GM23338 (cell line): ENCODE measurements around the gene UGT1A4. TPM values are rescaled to one million over a fixed set of nuclear protein-coding genes. Genes with fewer than 3 reads are reported as not detected.

Experiments
- ATAC-seq: fragments of 200-7000 bp; cut with Tn5 transposase; 3 replicates; pipeline ENCODE4 v1.9.1; 2020
- DNase-seq: peaks from one replicate; pipeline ENCODE4 v3.0.0-alpha.2; 2015; ENCODE audit warnings: low spot score
- H2AFZ ChIP-seq: fragments of 200-600 bp; sonication (generic); 2 replicates; pipeline ENCODE4 v1.8.0; 2016; ENCODE audit warnings: antibody characterized with exemption, mild to moderate bottlenecking, moderate library complexity
- H3F3A ChIP-seq: fragments of 200-600 bp; sonication (generic); replicated peaks from 2 replicates; pipeline ENCODE4 v1.8.0; 2017; ENCODE audit warnings: antibody characterized with exemption, mixed run types, low read depth
- H3K27ac ChIP-seq: fragments of 200-600 bp; sonication (generic); 2 replicates; pipeline ENCODE4 v1.6.1; 2016; ENCODE audit warnings: low read depth
- H3K27me3 ChIP-seq: fragments of 200-600 bp; sonication (generic); 2 replicates; pipeline ENCODE4 v1.8.0; 2016; ENCODE audit warnings: mild to moderate bottlenecking, mixed run types, moderate library complexity; ENCODE audit not compliant: insufficient read depth
- H3K36me3 ChIP-seq: fragments of 200-600 bp; sonication (generic); 2 replicates; pipeline ENCODE4 v1.8.0; 2016; ENCODE audit warnings: mild to moderate bottlenecking; ENCODE audit not compliant: insufficient read depth
- H3K4me1 ChIP-seq: fragments of 200-600 bp; sonication (generic); 2 replicates; pipeline ENCODE4 v1.8.0; 2016; ENCODE audit warnings: mild to moderate bottlenecking, moderate library complexity; ENCODE audit not compliant: insufficient read depth
- H3K4me2 ChIP-seq: fragments of 200-600 bp; sonication (generic); 2 replicates; pipeline ENCODE4 v1.7.1; 2017; ENCODE audit warnings: mixed run types
- H3K4me3 ChIP-seq: fragments of 200-600 bp; sonication (generic); 2 replicates; pipeline ENCODE4 v1.6.1; 2016; ENCODE audit warnings: mixed run types
- H3K79me2 ChIP-seq: fragments of 200-600 bp; sonication (generic); replicated peaks from 2 replicates; pipeline ENCODE4 v1.8.0; 2017; ENCODE audit warnings: mild to moderate bottlenecking; ENCODE audit not compliant: insufficient read depth
- H3K9me2 ChIP-seq: fragments of 200-600 bp; sonication (generic); 2 replicates; pipeline ENCODE4 v1.8.0; 2017; ENCODE audit not compliant: insufficient read depth
- H4K20me1 ChIP-seq: fragments of 200-600 bp; sonication (generic); replicated peaks from 2 replicates; pipeline ENCODE4 v1.8.0; 2017; ENCODE audit warnings: mild to moderate bottlenecking; ENCODE audit not compliant: insufficient read depth
- H3K27ac Mint-ChIP-seq: 2 replicates; pipeline ENCODE4 v1.8.0; 2020; ENCODE audit warnings: inconsistent platforms, mild to moderate bottlenecking, moderate library complexity, mixed read lengths
- H3K27me3 Mint-ChIP-seq: 3 replicates; pipeline ENCODE4 v1.8.0; 2022; ENCODE audit warnings: low read depth, mild to moderate bottlenecking, moderate library complexity, mixed read lengths, inconsistent platforms; ENCODE audit not compliant: insufficient read depth, poor library complexity
- H3K36me3 Mint-ChIP-seq: 3 replicates; pipeline ENCODE4 v1.8.0; 2021; ENCODE audit warnings: low read depth, mild to moderate bottlenecking, inconsistent platforms, moderate library complexity, mixed read lengths
- H3K4me1 Mint-ChIP-seq: 3 replicates; pipeline ENCODE4 v1.8.0; 2020; ENCODE audit warnings: mild to moderate bottlenecking, inconsistent platforms, mixed read lengths
- H3K4me3 Mint-ChIP-seq: 3 replicates; pipeline ENCODE4 v1.8.0; 2021; ENCODE audit warnings: moderate library complexity, mild to moderate bottlenecking, inconsistent platforms, mixed read lengths
- H3K9me3 Mint-ChIP-seq: 3 replicates; pipeline ENCODE4 v1.8.0; 2020; ENCODE audit warnings: moderate library complexity, mild to moderate bottlenecking, inconsistent platforms, mixed read lengths
- CREB1 ChIP-seq: fragments of 250-450 bp; sonication (Bioruptor Pico); IDR thresholded peaks from 2 replicates; pipeline ENCODE4 v1.5.0; 2020; ENCODE audit warnings: low read depth, mild to moderate bottlenecking, moderate library complexity
- EZH2 ChIP-seq: fragments of 200-600 bp; sonication (generic); IDR thresholded peaks from one replicate; pipeline ENCODE4 v1.8.0; 2017; ENCODE audit warnings: antibody characterized with exemption, mild to moderate bottlenecking, low read depth; ENCODE audit not compliant: unreplicated experiment
- EZH2phosphoT487 ChIP-seq: fragments of 200-600 bp; sonication (generic); IDR thresholded peaks from one replicate; pipeline ENCODE4 v1.8.1; 2018; ENCODE audit warnings: antibody characterized with exemption; ENCODE audit not compliant: unreplicated experiment
- JUNB ChIP-seq: IDR thresholded peaks from one replicate; pipeline ENCODE4 v1.6.1; 2016; ENCODE audit warnings: antibody characterized with exemption; ENCODE audit not compliant: unreplicated experiment
- NANOG ChIP-seq: IDR thresholded peaks from 2 replicates; pipeline ENCODE4 v1.6.1; 2016; ENCODE audit warnings: antibody characterized with exemption, borderline replicate concordance
- POLR2AphosphoS5 ChIP-seq: IDR thresholded peaks from 2 replicates; pipeline ENCODE4 v1.6.1; 2016; ENCODE audit warnings: antibody characterized with exemption, low read depth
- STAT1 ChIP-seq: IDR thresholded peaks from one replicate; pipeline ENCODE4 v1.6.1; 2016; ENCODE audit warnings: antibody characterized with exemption; ENCODE audit not compliant: unreplicated experiment
- ZNF114 ChIP-seq: fragments of 250-450 bp; sonication (Bioruptor Pico); IDR thresholded peaks from 2 replicates; pipeline ENCODE4 v1.5.0; 2020; ENCODE audit warnings: mild to moderate bottlenecking, moderate library complexity
- ZNF331 ChIP-seq: fragments of 250-450 bp; sonication (Bioruptor Pico); IDR thresholded peaks from 2 replicates; pipeline ENCODE4 v1.5.0; 2020; ENCODE audit warnings: low read depth, mild to moderate bottlenecking, moderate library complexity
- polyA plus RNA-seq: library from polyadenylated mRNA; unstranded; fragments of >200 nt; fragmentation: Nextera tagmentation; extraction: Ambion mirVana; gene quantifications from 2 replicates; pipeline ENCODE4 v1.2.1, GENCODE V29; 2016
- total RNA-seq: library from RNA; depleted of rRNA; stranded (reverse); fragments of >200 nt; shearing (Covaris generic); gene quantifications from 2 replicates; pipeline ENCODE4 v1.2.3, GENCODE V29; 2014
- TF ChIP-seq, protein P1 (sequence below): fragments of 250-450 bp; sonication (Bioruptor Pico); IDR thresholded peaks from 2 replicates; pipeline ENCODE4 v1.5.0; 2020; ENCODE audit warnings: mild to moderate bottlenecking, moderate library complexity
- TF ChIP-seq, protein P2 (sequence below): IDR thresholded peaks from one replicate; pipeline ENCODE4 v1.6.1; 2018; ENCODE audit warnings: antibody characterized with exemption; ENCODE audit not compliant: unreplicated experiment
- TF ChIP-seq, protein P3 (sequence below): IDR thresholded peaks from 2 replicates; pipeline ENCODE4 v1.6.1; 2016; ENCODE audit warnings: antibody characterized with exemption
- TF ChIP-seq, protein P4 (sequence below), 2 experiments: fragments of 200-600 bp in 1 of 2; sonication (generic) in 1 of 2; conservative IDR thresholded peaks; 2 replicates each; pipeline versions ENCODE4 v1.5.1 to v1.6.1; 2016 to 2017; ENCODE audit warnings: antibody characterized with exemption in 2 of 2, low read depth in 2 of 2, mild to moderate bottlenecking in 2 of 2, moderate library complexity in 1 of 2

UGT1A4 gene
- total and polyA plus RNA-seq, 2 experiments from 2014 or later = not detected

DNA sequence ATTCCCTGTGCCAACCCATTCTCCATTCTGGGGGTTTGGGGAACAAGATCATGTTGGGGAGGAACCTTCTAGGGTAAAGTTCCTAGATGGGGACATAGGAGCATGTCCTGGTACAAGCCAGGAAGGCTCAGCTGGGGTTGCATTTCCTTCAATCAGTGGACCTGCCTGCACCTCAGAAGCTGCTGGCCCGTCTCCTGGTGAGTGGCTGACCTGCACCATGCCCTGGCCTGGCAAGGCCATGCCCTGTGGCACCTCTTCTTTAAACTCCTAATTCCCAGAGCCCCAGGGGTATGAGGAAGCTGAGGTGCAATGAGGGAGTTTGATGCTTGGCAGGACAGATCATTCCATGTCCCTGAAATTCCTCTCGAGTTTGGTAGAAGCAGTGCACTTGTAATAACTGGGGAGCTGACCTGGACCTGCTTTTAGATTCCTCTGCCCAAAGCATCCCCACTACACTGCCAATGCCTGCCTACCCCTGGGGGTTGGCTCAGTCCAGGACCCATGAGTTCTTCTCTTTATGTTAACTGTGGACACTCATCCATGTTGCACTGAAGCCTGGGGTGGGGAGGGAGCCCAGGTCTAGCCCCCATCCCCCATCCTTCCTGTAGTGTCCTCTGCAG lies 84.9 kb downstream of the UGT1A4 start:
- no peak for ATAC-seq
- H3K79me2 ChIP-seq = no peaks in the 10 kb centered on the region
- no peak overlapping the region for H3K27ac ChIP-seq
- H2AFZ ChIP-seq = no peak overlapping the region
- no peak overlapping the region for H3K4me3 ChIP-seq
- no peaks in the 10 kb centered on the region for H3K4me1 ChIP-seq
- H3K9me2 ChIP-seq = no peaks in the 10 kb centered on the region
- no peak for DNase-seq
- H3K4me2 ChIP-seq = no peak overlapping the region
- peaks cover 3% of the 10 kb centered on the region for H3K27me3 Mint-ChIP-seq
- no peaks in the 10 kb centered on the region for H3K36me3 ChIP-seq
- no peaks in the 10 kb centered on the region for H3K27me3 ChIP-seq
- H3K36me3 Mint-ChIP-seq = no peaks in the 10 kb centered on the region; the same call in 2 of the 3 replicates
- H3K9me3 Mint-ChIP-seq = peaks cover 15% of the 10 kb centered on the region
- no peaks in the 10 kb centered on the region for H3F3A ChIP-seq
- no peaks in the 10 kb centered on the region for H4K20me1 ChIP-seq
- no peak overlapping the region for H3K4me3 Mint-ChIP-seq
- no peaks in the 10 kb centered on the region for H3K4me1 Mint-ChIP-seq
- no peak for TF ChIP-seq ZNF331 (CRISPR knock-in tag)
- no peak for TF ChIP-seq CREB1 (CRISPR knock-in tag)
- TF ChIP-seq POLR2AphosphoS5 = no peak
- no peak for TF ChIP-seq NANOG
- TF ChIP-seq, protein P1, sequence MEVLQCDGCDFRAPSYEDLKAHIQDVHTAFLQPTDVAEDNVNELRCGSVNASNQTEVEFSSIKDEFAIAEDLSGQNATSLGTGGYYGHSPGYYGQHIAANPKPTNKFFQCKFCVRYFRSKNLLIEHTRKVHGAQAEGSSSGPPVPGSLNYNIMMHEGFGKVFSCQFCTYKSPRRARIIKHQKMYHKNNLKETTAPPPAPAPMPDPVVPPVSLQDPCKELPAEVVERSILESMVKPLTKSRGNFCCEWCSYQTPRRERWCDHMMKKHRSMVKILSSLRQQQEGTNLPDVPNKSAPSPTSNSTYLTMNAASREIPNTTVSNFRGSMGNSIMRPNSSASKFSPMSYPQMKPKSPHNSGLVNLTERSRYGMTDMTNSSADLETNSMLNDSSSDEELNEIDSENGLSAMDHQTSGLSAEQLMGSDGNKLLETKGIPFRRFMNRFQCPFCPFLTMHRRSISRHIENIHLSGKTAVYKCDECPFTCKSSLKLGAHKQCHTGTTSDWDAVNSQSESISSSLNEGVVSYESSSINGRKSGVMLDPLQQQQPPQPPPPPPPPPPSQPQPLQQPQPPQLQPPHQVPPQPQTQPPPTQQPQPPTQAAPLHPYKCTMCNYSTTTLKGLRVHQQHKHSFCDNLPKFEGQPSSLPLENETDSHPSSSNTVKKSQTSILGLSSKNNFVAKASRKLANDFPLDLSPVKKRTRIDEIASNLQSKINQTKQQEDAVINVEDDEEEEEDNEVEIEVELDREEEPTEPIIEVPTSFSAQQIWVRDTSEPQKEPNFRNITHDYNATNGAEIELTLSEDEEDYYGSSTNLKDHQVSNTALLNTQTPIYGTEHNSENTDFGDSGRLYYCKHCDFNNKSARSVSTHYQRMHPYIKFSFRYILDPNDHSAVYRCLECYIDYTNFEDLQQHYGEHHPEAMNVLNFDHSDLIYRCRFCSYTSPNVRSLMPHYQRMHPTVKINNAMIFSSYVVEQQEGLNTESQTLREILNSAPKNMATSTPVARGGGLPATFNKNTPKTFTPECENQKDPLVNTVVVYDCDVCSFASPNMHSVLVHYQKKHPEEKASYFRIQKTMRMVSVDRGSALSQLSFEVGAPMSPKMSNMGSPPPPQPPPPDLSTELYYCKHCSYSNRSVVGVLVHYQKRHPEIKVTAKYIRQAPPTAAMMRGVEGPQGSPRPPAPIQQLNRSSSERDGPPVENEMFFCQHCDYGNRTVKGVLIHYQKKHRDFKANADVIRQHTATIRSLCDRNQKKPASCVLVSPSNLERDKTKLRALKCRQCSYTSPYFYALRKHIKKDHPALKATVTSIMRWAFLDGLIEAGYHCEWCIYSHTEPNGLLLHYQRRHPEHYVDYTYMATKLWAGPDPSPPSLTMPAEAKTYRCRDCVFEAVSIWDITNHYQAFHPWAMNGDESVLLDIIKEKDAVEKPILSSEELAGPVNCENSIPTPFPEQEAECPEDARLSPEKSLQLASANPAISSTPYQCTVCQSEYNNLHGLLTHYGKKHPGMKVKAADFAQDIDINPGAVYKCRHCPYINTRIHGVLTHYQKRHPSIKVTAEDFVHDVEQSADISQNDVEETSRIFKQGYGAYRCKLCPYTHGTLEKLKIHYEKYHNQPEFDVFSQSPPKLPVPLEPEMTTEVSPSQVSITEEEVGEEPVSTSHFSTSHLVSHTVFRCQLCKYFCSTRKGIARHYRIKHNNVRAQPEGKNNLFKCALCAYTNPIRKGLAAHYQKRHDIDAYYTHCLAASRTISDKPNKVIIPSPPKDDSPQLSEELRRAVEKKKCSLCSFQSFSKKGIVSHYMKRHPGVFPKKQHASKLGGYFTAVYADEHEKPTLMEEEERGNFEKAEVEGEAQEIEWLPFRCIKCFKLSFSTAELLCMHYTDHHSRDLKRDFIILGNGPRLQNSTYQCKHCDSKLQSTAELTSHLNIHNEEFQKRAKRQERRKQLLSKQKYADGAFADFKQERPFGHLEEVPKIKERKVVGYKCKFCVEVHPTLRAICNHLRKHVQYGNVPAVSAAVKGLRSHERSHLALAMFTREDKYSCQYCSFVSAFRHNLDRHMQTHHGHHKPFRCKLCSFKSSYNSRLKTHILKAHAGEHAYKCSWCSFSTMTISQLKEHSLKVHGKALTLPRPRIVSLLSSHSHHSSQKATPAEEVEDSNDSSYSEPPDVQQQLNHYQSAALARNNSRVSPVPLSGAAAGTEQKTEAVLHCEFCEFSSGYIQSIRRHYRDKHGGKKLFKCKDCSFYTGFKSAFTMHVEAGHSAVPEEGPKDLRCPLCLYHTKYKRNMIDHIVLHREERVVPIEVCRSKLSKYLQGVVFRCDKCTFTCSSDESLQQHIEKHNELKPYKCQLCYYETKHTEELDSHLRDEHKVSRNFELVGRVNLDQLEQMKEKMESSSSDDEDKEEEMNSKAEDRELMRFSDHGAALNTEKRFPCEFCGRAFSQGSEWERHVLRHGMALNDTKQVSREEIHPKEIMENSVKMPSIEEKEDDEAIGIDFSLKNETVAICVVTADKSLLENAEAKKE (CRISPR knock-in tag) = no peak
- TF ChIP-seq JUNB = no peak
- TF ChIP-seq, protein P2, sequence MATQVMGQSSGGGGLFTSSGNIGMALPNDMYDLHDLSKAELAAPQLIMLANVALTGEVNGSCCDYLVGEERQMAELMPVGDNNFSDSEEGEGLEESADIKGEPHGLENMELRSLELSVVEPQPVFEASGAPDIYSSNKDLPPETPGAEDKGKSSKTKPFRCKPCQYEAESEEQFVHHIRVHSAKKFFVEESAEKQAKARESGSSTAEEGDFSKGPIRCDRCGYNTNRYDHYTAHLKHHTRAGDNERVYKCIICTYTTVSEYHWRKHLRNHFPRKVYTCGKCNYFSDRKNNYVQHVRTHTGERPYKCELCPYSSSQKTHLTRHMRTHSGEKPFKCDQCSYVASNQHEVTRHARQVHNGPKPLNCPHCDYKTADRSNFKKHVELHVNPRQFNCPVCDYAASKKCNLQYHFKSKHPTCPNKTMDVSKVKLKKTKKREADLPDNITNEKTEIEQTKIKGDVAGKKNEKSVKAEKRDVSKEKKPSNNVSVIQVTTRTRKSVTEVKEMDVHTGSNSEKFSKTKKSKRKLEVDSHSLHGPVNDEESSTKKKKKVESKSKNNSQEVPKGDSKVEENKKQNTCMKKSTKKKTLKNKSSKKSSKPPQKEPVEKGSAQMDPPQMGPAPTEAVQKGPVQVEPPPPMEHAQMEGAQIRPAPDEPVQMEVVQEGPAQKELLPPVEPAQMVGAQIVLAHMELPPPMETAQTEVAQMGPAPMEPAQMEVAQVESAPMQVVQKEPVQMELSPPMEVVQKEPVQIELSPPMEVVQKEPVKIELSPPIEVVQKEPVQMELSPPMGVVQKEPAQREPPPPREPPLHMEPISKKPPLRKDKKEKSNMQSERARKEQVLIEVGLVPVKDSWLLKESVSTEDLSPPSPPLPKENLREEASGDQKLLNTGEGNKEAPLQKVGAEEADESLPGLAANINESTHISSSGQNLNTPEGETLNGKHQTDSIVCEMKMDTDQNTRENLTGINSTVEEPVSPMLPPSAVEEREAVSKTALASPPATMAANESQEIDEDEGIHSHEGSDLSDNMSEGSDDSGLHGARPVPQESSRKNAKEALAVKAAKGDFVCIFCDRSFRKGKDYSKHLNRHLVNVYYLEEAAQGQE = no peak
- TF ChIP-seq ZNF114 (CRISPR knock-in tag) = no peak
- TF ChIP-seq, protein P3, sequence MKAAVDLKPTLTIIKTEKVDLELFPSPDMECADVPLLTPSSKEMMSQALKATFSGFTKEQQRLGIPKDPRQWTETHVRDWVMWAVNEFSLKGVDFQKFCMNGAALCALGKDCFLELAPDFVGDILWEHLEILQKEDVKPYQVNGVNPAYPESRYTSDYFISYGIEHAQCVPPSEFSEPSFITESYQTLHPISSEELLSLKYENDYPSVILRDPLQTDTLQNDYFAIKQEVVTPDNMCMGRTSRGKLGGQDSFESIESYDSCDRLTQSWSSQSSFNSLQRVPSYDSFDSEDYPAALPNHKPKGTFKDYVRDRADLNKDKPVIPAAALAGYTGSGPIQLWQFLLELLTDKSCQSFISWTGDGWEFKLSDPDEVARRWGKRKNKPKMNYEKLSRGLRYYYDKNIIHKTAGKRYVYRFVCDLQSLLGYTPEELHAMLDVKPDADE = no peak
- no peak for TF ChIP-seq EZH2
- TF ChIP-seq, protein P4, sequence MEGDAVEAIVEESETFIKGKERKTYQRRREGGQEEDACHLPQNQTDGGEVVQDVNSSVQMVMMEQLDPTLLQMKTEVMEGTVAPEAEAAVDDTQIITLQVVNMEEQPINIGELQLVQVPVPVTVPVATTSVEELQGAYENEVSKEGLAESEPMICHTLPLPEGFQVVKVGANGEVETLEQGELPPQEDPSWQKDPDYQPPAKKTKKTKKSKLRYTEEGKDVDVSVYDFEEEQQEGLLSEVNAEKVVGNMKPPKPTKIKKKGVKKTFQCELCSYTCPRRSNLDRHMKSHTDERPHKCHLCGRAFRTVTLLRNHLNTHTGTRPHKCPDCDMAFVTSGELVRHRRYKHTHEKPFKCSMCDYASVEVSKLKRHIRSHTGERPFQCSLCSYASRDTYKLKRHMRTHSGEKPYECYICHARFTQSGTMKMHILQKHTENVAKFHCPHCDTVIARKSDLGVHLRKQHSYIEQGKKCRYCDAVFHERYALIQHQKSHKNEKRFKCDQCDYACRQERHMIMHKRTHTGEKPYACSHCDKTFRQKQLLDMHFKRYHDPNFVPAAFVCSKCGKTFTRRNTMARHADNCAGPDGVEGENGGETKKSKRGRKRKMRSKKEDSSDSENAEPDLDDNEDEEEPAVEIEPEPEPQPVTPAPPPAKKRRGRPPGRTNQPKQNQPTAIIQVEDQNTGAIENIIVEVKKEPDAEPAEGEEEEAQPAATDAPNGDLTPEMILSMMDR (conservative IDR thresholded peaks at IDR 0.05; ENCODE audit: low read depth in 2 of 2) = no peak
- TF ChIP-seq STAT1 = no peak
- TF ChIP-seq EZH2phosphoT487 = no peak
- no peak overlapping the region for H3K27ac Mint-ChIP-seq
